SK-N-SH treated with all-trans-retinoic acid at 6 μM for 48 hours (cell line): Measurements from ENCODE around the gene SORL1-AS1.
A peak's percentile ranks its signal among the peaks of the same experiment; 100 is the strongest.

ENCODE experiments used
- BACH2 ChIP-seq: fragments of 250-450 bp; sonication (Bioruptor Pico); IDR thresholded peaks from 2 replicates; pipeline ENCODE4 v1.9.0; 2021; ENCODE audit warnings: mild to moderate bottlenecking, borderline replicate concordance
- CSRNP3 ChIP-seq: fragments of 250-450 bp; sonication (Bioruptor Pico); IDR thresholded peaks from 2 replicates; pipeline ENCODE4 v1.5.1; 2021; ENCODE audit warnings: mild to moderate bottlenecking, moderate library complexity
- ESRRG ChIP-seq: fragments of 250-450 bp; sonication (Bioruptor Pico); IDR thresholded peaks from 2 replicates; pipeline ENCODE4 v1.6.1; 2021; ENCODE audit warnings: mild to moderate bottlenecking
- POU6F1 ChIP-seq: fragments of 250-450 bp; sonication (Bioruptor Pico); IDR thresholded peaks from 2 replicates; pipeline ENCODE4 v1.8.0; 2021; ENCODE audit warnings: low read depth, mild to moderate bottlenecking, moderate library complexity, borderline replicate concordance
- PPARA ChIP-seq: fragments of 250-450 bp; sonication (Bioruptor Pico); IDR thresholded peaks from 2 replicates; pipeline ENCODE4 v1.5.0; 2020; ENCODE audit warnings: mild to moderate bottlenecking, borderline replicate concordance
- RARB ChIP-seq: fragments of 250-450 bp; sonication (Bioruptor Pico); IDR thresholded peaks from 2 replicates; pipeline ENCODE4 v1.8.0; 2021; ENCODE audit warnings: mild to moderate bottlenecking, moderate library complexity
- ZFP3 ChIP-seq: fragments of 250-450 bp; sonication (Bioruptor Pico); IDR thresholded peaks from 2 replicates; pipeline ENCODE4 v1.5.0; 2020; ENCODE audit warnings: mild to moderate bottlenecking, moderate library complexity
- ZFP30 ChIP-seq: fragments of 450-650 bp; formaldehyde crosslinking; IDR thresholded peaks from 2 replicates; pipeline ENCODE4 v1.5.0; 2022; ENCODE audit warnings: mild to moderate bottlenecking, moderate library complexity
- ZNF565 ChIP-seq: fragments of 450-650 bp; formaldehyde crosslinking; conservative IDR thresholded peaks from 2 replicates; pipeline ENCODE4 v1.5.0; 2020; ENCODE audit warnings: low read depth, mild to moderate bottlenecking, moderate library complexity
- ZNF70 ChIP-seq: fragments of 450-650 bp; formaldehyde crosslinking; IDR thresholded peaks from 2 replicates; pipeline ENCODE4 v1.5.0; 2020; ENCODE audit warnings: mild to moderate bottlenecking, moderate library complexity
- TF ChIP-seq, protein P1 (sequence below): fragments of 250-450 bp; sonication (Bioruptor Pico); IDR thresholded peaks from 2 replicates; pipeline ENCODE4 v1.5.1; 2020; ENCODE audit warnings: low read depth, mild to moderate bottlenecking, moderate library complexity
- TF ChIP-seq, protein P2 (sequence below): fragments of 250-450 bp; sonication (Bioruptor Pico); IDR thresholded peaks from 2 replicates; pipeline ENCODE4 v1.8.0; 2020; ENCODE audit warnings: mild to moderate bottlenecking, moderate library complexity, borderline replicate concordance

- TF ChIP-seq ZNF70: 0 out of 2 replicates have a peak, but pooled peaks have one; percentile 6
- TF ChIP-seq CSRNP3: no peak
- no peak for TF ChIP-seq BACH2 (CRISPR knock-in tag)
- no peak for TF ChIP-seq ZFP30 (CRISPR knock-in tag)
- TF ChIP-seq, protein P1, sequence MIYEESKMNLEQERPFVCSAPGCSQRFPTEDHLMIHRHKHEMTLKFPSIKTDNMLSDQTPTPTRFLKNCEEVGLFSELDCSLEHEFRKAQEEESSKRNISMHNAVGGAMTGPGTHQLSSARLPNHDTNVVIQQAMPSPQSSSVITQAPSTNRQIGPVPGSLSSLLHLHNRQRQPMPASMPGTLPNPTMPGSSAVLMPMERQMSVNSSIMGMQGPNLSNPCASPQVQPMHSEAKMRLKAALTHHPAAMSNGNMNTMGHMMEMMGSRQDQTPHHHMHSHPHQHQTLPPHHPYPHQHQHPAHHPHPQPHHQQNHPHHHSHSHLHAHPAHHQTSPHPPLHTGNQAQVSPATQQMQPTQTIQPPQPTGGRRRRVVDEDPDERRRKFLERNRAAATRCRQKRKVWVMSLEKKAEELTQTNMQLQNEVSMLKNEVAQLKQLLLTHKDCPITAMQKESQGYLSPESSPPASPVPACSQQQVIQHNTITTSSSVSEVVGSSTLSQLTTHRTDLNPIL: no peak
- no peak for TF ChIP-seq ESRRG (CRISPR knock-in tag)
- TF ChIP-seq PPARA (CRISPR knock-in tag): no peak
- TF ChIP-seq ZNF565 (CRISPR knock-in tag): no peak
- TF ChIP-seq POU6F1 (CRISPR knock-in tag): no peak
- TF ChIP-seq, protein P2, sequence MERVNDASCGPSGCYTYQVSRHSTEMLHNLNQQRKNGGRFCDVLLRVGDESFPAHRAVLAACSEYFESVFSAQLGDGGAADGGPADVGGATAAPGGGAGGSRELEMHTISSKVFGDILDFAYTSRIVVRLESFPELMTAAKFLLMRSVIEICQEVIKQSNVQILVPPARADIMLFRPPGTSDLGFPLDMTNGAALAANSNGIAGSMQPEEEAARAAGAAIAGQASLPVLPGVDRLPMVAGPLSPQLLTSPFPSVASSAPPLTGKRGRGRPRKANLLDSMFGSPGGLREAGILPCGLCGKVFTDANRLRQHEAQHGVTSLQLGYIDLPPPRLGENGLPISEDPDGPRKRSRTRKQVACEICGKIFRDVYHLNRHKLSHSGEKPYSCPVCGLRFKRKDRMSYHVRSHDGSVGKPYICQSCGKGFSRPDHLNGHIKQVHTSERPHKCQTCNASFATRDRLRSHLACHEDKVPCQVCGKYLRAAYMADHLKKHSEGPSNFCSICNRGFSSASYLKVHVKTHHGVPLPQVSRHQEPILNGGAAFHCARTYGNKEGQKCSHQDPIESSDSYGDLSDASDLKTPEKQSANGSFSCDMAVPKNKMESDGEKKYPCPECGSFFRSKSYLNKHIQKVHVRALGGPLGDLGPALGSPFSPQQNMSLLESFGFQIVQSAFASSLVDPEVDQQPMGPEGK (CRISPR knock-in tag): no peak
- no peak for TF ChIP-seq RARB
- TF ChIP-seq ZFP3 (CRISPR knock-in tag): no peak
Observed at GRCh38 chr11:121452609-121453150, at the start of gene SORL1-AS1.
